H1 (cell line): ENCODE results near the gene IL22RA2. TPM values are rescaled to one million over a fixed set of nuclear protein-coding genes. Genes with fewer than 3 reads are reported as not detected.

Experiments used
- CTCF ChIA-PET: fragments of 300-600 bp; sonication (Branson Sonifier 250); formaldehyde crosslinking; loops from one replicate; lab custom pipeline; 2021; ENCODE audit not compliant: partially characterized antibody; lab: Charles Lee
- POLR2A ChIA-PET: fragments of 300-600 bp; sonication (Branson Sonifier 250); formaldehyde crosslinking; loops from one replicate; lab custom pipeline; 2021; ENCODE audit warnings: inconsistent platforms; ENCODE audit not compliant: partially characterized antibody; lab: Charles Lee
- DNase-seq, 2 experiments: peaks; one replicate each; pipeline versions ENCODE4 v3.0.0 to v3.0.0-alpha.2; 2010 to 2022; ENCODE audit warnings: low spot score in 2 of 2, low read depth in 1 of 2, mixed read lengths in 1 of 2
- FAIRE-seq: peaks from 2 replicates; lab custom pipeline; 2011; peaks lifted over from hg19 to GRCh38; lab: Jason Lieb, UNC
- H2AFZ ChIP-seq: 2 replicates; pipeline ENCODE4 v1.8.1; 2012; ENCODE audit warnings: low read length, inconsistent platforms
- H2AK5ac ChIP-seq: 2 replicates; pipeline ENCODE4 v1.6.1; 2013; ENCODE audit warnings: low read depth, low read length
- H2BK120ac ChIP-seq: replicated peaks from 2 replicates; pipeline ENCODE3; 2013; ENCODE audit warnings: low read depth, low read length, inconsistent platforms
- H2BK12ac ChIP-seq: 2 replicates; pipeline ENCODE4 v1.6.1; 2013; ENCODE audit warnings: low read depth, low read length
- H2BK15ac ChIP-seq: 2 replicates; pipeline ENCODE4 v1.6.1; 2013; ENCODE audit warnings: low read length
- H2BK20ac ChIP-seq: 2 replicates; pipeline ENCODE4 v1.6.1; 2013; ENCODE audit warnings: low read length
- H2BK5ac ChIP-seq: 2 replicates; pipeline ENCODE4 v1.6.1; 2013; ENCODE audit warnings: low read depth, low read length
- H3K14ac ChIP-seq: 2 replicates; pipeline ENCODE4 v1.6.1; 2013; ENCODE audit warnings: inconsistent platforms; ENCODE audit not compliant: insufficient read length
- H3K18ac ChIP-seq: 2 replicates; pipeline ENCODE4 v1.6.1; 2013; ENCODE audit warnings: low read length; ENCODE audit errors: extremely low read depth
- H3K23ac ChIP-seq: 2 replicates; pipeline ENCODE4 v1.6.1; 2013; ENCODE audit warnings: inconsistent platforms; ENCODE audit not compliant: insufficient read length
- H3K23me2 ChIP-seq: 2 replicates; pipeline ENCODE4 v1.6.1; 2013; ENCODE audit warnings: low read depth, low read length
- H3K27ac ChIP-seq: 2 replicates; pipeline ENCODE4 v1.6.1; 2011; ENCODE audit warnings: low read depth, low read length, inconsistent platforms
- H3K27me3 ChIP-seq, 4 experiments: replicated peaks in 1 of 4; 1 replicate in 1 of 4; 2 replicates in 3 of 4; pipeline versions ENCODE4 v1.6.1 to v1.8.1; 2011 to 2013; ENCODE audit warnings: low read length in 3 of 4, mild to moderate bottlenecking in 3 of 4, inconsistent platforms in 2 of 4, mixed read lengths in 2 of 4, moderate library complexity in 1 of 4; ENCODE audit not compliant: control insufficient read depth in 3 of 4, insufficient read depth in 3 of 4; ENCODE audit errors: extremely low read depth in 1 of 4
- H3K36me3 ChIP-seq, 4 experiments: 2 replicates each; pipeline versions ENCODE4 v1.6.1 to v1.8.1; 2011 to 2013; ENCODE audit warnings: mild to moderate bottlenecking in 4 of 4, low read length in 3 of 4, moderate library complexity in 2 of 4, control low read depth in 1 of 4, inconsistent platforms in 1 of 4; ENCODE audit not compliant: insufficient read depth in 4 of 4, control insufficient read depth in 2 of 4
- H3K4ac ChIP-seq: replicated peaks from 2 replicates; pipeline ENCODE3; 2013; ENCODE audit warnings: low read length, low read depth, mixed read lengths, inconsistent platforms; ENCODE audit not compliant: insufficient read length
- H3K4me1 ChIP-seq, 4 experiments: replicated peaks in 1 of 4; 1 replicate in 1 of 4; 2 replicates in 3 of 4; pipeline versions ENCODE4 v1.6.1 to v1.8.1; 2011 to 2013; ENCODE audit warnings: low read length in 3 of 4, inconsistent platforms in 2 of 4, mixed read lengths in 1 of 4; ENCODE audit not compliant: insufficient read depth in 4 of 4, control insufficient read depth in 3 of 4
- H3K4me2 ChIP-seq, 2 experiments: 2 replicates each; pipeline versions ENCODE4 v1.6.1 to v1.8.1; 2011 to 2013; ENCODE audit warnings: low read depth in 2 of 2, low read length in 2 of 2, control low read depth in 1 of 2, inconsistent platforms in 1 of 2, mild to moderate bottlenecking in 1 of 2; ENCODE audit not compliant: insufficient read depth in 1 of 2
- H3K4me3 ChIP-seq, 4 experiments: fragments of 200-600, 300-600 bp in 1 of 4; sonication (generic), shearing (Covaris generic), sonication (Bioruptor Twin) in 1 of 4; 2 replicates each; pipeline versions ENCODE4 v1.5.1 to v1.8.1; 2011 to 2016; ENCODE audit warnings: low read length in 4 of 4, low read depth in 3 of 4, control low read depth in 2 of 4, inconsistent platforms in 2 of 4, mild to moderate bottlenecking in 2 of 4, mixed read lengths in 1 of 4, moderate library complexity in 1 of 4; ENCODE audit not compliant: insufficient read depth in 2 of 4; ENCODE audit errors: extremely low read depth in 1 of 4
- H3K56ac ChIP-seq: replicated peaks from 2 replicates; pipeline ENCODE3; 2013; ENCODE audit warnings: low read depth, mild to moderate bottlenecking, mixed read lengths, low read length, inconsistent platforms; ENCODE audit not compliant: insufficient read length
- H3K79me1 ChIP-seq: 2 replicates; pipeline ENCODE4 v1.6.1; 2013; ENCODE audit warnings: low read depth, low read length, control low read depth
- H3K79me2 ChIP-seq, 2 experiments: 2 replicates each; pipeline versions ENCODE4 v1.6.1 to v1.8.1; 2012 to 2013; ENCODE audit warnings: low read length in 2 of 2, mild to moderate bottlenecking in 2 of 2, inconsistent platforms in 1 of 2; ENCODE audit not compliant: insufficient read depth in 2 of 2, control insufficient read depth in 1 of 2
- H3K9ac ChIP-seq, 4 experiments: replicated peaks in 1 of 4; 1 replicate in 1 of 4; 2 replicates in 3 of 4; pipeline versions ENCODE4 v1.6.1 to v1.8.1; 2011 to 2013; ENCODE audit warnings: low read depth in 3 of 4, low read length in 3 of 4, control low read depth in 2 of 4, mild to moderate bottlenecking in 2 of 4, moderate library complexity in 2 of 4, inconsistent platforms in 1 of 4; ENCODE audit errors: extremely low read depth in 1 of 4
- H3K9me3 ChIP-seq, 2 experiments: 2 replicates each; pipeline versions ENCODE4 v1.6.1 to v1.8.1; 2012 to 2013; ENCODE audit warnings: mild to moderate bottlenecking in 2 of 2, moderate library complexity in 2 of 2, control low read depth in 1 of 2, inconsistent platforms in 1 of 2, low read depth in 1 of 2, low read length in 1 of 2, mixed read lengths in 1 of 2; ENCODE audit not compliant: insufficient read depth in 2 of 2
- H4K20me1 ChIP-seq, 2 experiments: replicated peaks in 1 of 2; 2 replicates each; pipeline versions ENCODE3 to v1.8.1; 2011 to 2013; ENCODE audit warnings: inconsistent platforms in 2 of 2, low read length in 2 of 2, mild to moderate bottlenecking in 1 of 2; ENCODE audit not compliant: insufficient read depth in 2 of 2, control insufficient read depth in 1 of 2
- H4K5ac ChIP-seq: 2 replicates; pipeline ENCODE4 v1.6.1; 2013; ENCODE audit warnings: low read length, low read depth, mixed read lengths, inconsistent platforms; ENCODE audit not compliant: insufficient read length
- H4K8ac ChIP-seq: 2 replicates; pipeline ENCODE4 v1.8.0; 2013; ENCODE audit warnings: mild to moderate bottlenecking, moderate library complexity, low read length, inconsistent platforms; ENCODE audit not compliant: insufficient read depth; ENCODE audit errors: extremely low read depth
- H4K91ac ChIP-seq: replicated peaks from 2 replicates; pipeline ENCODE3; 2013; ENCODE audit warnings: low read length, mixed read lengths, inconsistent platforms; ENCODE audit not compliant: insufficient read length
- ATF2 ChIP-seq: IDR thresholded peaks from 2 replicates; pipeline ENCODE4 v1.6.1; 2012; ENCODE audit warnings: low read length, inconsistent platforms
- FOSL1 ChIP-seq: IDR thresholded peaks from 2 replicates; pipeline ENCODE4 v1.6.1; 2011; ENCODE audit warnings: mild to moderate bottlenecking, low read depth, low read length, moderate library complexity; ENCODE audit not compliant: insufficient read depth
- HDAC2 ChIP-seq, 2 experiments: fragments of 300-600 bp in 1 of 2; sonication (generic) in 1 of 2; IDR thresholded peaks; 2 replicates each; pipeline ENCODE4 v1.6.1; 2011 to 2012; ENCODE audit warnings: low read depth in 2 of 2, low read length in 2 of 2, mild to moderate bottlenecking in 2 of 2, moderate library complexity in 2 of 2, borderline replicate concordance in 1 of 2, inconsistent platforms in 1 of 2
- JUND ChIP-seq: IDR thresholded peaks from 2 replicates; pipeline ENCODE4 v1.6.1; 2011; ENCODE audit warnings: mild to moderate bottlenecking, improper control_type of control experiment, low read length
- PHF8 ChIP-seq: fragments of 200-600 bp; sonication (generic); conservative IDR thresholded peaks from 2 replicates; pipeline ENCODE4 v1.7.1; 2012; ENCODE audit warnings: low read depth, mild to moderate bottlenecking, inconsistent platforms, low read length, moderate library complexity
- POLR2A ChIP-seq, 2 experiments: IDR thresholded peaks; 1 replicate in 1 of 2; 2 replicates in 1 of 2; pipeline ENCODE4 v1.6.1; 2011; ENCODE audit warnings: low read depth in 2 of 2, low read length in 2 of 2, mild to moderate bottlenecking in 2 of 2; ENCODE audit errors: control extremely low read depth in 1 of 2
- POLR2AphosphoS5 ChIP-seq: IDR thresholded peaks from 2 replicates; pipeline ENCODE4 v1.6.1; 2011; ENCODE audit warnings: low read depth, low read length
- SP4 ChIP-seq: IDR thresholded peaks from 2 replicates; pipeline ENCODE4 v1.6.1; 2012; ENCODE audit warnings: low read length, inconsistent platforms
- TAF1 ChIP-seq: IDR thresholded peaks from 2 replicates; pipeline ENCODE4 v1.6.1; 2011; ENCODE audit warnings: mild to moderate bottlenecking, low read depth, low read length
- USF2 ChIP-seq: IDR thresholded peaks from 2 replicates; pipeline ENCODE4 v1.6.1; 2011; ENCODE audit warnings: low read length, improper control_type of control experiment
- WGBS, 2 experiments: shearing (Covaris generic) in 1 of 2; methylation state at CpG; one replicate each; pipeline versions ENCODE4 v1.1.6 to v1.1.7; 2013 to 2015; ENCODE audit warnings: low lambda C conversion rate in 2 of 2, mixed read lengths in 2 of 2, inconsistent platforms in 1 of 2, low coverage in 1 of 2, missing lambda C conversion rate in 1 of 2; ENCODE audit not compliant: insufficient replicate concordance in 2 of 2, insufficient coverage in 1 of 2, insufficient read length in 1 of 2; ENCODE audit errors: extremely low coverage in 1 of 2, missing lambda C conversion rate in 1 of 2; 5-methylcytosine and 5-hydroxymethylcytosine counted together
- polyA plus RNA-seq, 7 experiments: library from polyadenylated mRNA; depleted of rRNA in 3 of 7; stranded (reverse) in 5 of 7; unstranded in 2 of 7; fragments of >200 nt in 5 of 7; fragments of 200-250 nt in 2 of 7; gene quantifications; 1 replicate in 5 of 7; 2 replicates in 1 of 7; 4 replicates in 1 of 7; pipeline versions ENCODE4 v1.2.1 to v1.2.3, GENCODE V29; 2011 to 2013; ENCODE audit warnings: missing spikeins in 2 of 7, mixed read lengths in 2 of 7
- total RNA-seq: library from RNA; stranded (reverse); fragmentation: NEBNext Ultra II Directional; extraction: Animal tissue kit (Norgen Biotek cat#: 25700); gene quantifications from 2 replicates; pipeline ENCODE4 v1.2.1, GENCODE V29; 2021

IL22RA2 gene
- total and polyA plus RNA-seq, 2 of the 8 experiments (the other 6 are each of a cell fraction or from before 2014, with no cell fraction given), result not detected

- 88% methylated on average over 5 of the region's 5 CpGs; no CpG with 5 or more reads in 1 of the 2 experiments for WGBS, 2 experiments
- no peak overlapping the region for H2BK12ac ChIP-seq
- H3K18ac ChIP-seq, result no peak overlapping the region
- no peak for TF ChIP-seq POLR2AphosphoS5
- TF ChIP-seq JUND, result no peak
- no peak for TF ChIP-seq HDAC2 (IDR thresholded peaks at IDR 0.05; ENCODE audit: borderline replicate concordance in 1 of 2, low read depth in 2 of 2, low read length in 2 of 2)
- no peak for TF ChIP-seq ATF2
- TF ChIP-seq PHF8, result no peak
- no peak for TF ChIP-seq SP4
- no peak for TF ChIP-seq TAF1
- TF ChIP-seq USF2, result no peak
- no peak for TF ChIP-seq POLR2A (IDR thresholded peaks at IDR 0.05; ENCODE audit: control extremely low read depth in 1 of 2, low read depth in 2 of 2, low read length in 2 of 2)
- no peak for TF ChIP-seq FOSL1
- no peaks in the 10 kb centered on the region for H3K36me3 ChIP-seq
- H4K8ac ChIP-seq, result no peak overlapping the region
- peaks cover 11 to 16% of the 10 kb centered on the region in 2 experiments; a peak in 3 of 4 replicates for H3K9me3 ChIP-seq
- H2BK15ac ChIP-seq, result no peak overlapping the region
- H3K56ac ChIP-seq, result no peak overlapping the region
- H3K4ac ChIP-seq, result no peak overlapping the region
- POLR2A ChIA-PET, result no interaction called here
- H2BK120ac ChIP-seq, result no peak overlapping the region
- no peaks in the 10 kb centered on the region for H3K79me2 ChIP-seq
- DNase-seq (no peak), FAIRE-seq (no peak)
- no peak overlapping the region for H2BK20ac ChIP-seq
- H3K14ac ChIP-seq, result no peak overlapping the region
- no peak overlapping the region for H3K23ac ChIP-seq
- CTCF ChIA-PET, result interaction anchor here (1.4 to 1.6 kb wide), 2 partner anchors 17 to 18 kb away, joined by 3 read pairs; no protein-coding TSS in a partner anchor
- H4K20me1 ChIP-seq, result no peaks in the 10 kb centered on the region
- no peaks in the 10 kb centered on the region for H3K4me1 ChIP-seq
- H3K9ac ChIP-seq, result no peak overlapping the region
- no peak overlapping the region for H2AFZ ChIP-seq
- H3K4me3 ChIP-seq, result no peak overlapping the region
- H3K4me2 ChIP-seq, result no peak overlapping the region
- no peak overlapping the region for H4K5ac ChIP-seq
- no peaks in the 10 kb centered on the region for H3K79me1 ChIP-seq
- H4K91ac ChIP-seq, result no peak overlapping the region
- H2BK5ac ChIP-seq, result no peak overlapping the region
- no peak overlapping the region for H3K27ac ChIP-seq
- H2AK5ac ChIP-seq, result no peak overlapping the region
- no peaks in the 10 kb centered on the region for H3K27me3 ChIP-seq
- peaks cover 1% of the 10 kb centered on the region; the same call in 1 of the 2 replicates for H3K23me2 ChIP-seq
Observed at GRCh38 chr6:137112067-137112355, 61.4 kb downstream of the IL22RA2 start.
